Cardiac muscle cell (in vitro differentiated cells and primary cell): ENCODE results near the gene CSNK1A1. TPM values are rescaled to one million over a fixed set of nuclear protein-coding genes. Genes with fewer than 3 reads are reported as not detected.
"Not testable (repeated sequence)": the region's sequence is repeated elsewhere in the genome, so short reads cannot be mapped to it uniquely, and the experiment has no call there.

Source experiments
- DNase-seq, 2 donors: peaks; one replicate each; pipeline versions ENCODE4 v3.0.0 to v3.0.0-alpha.2; 2010 to 2017; ENCODE audit warnings: low read depth in 1 of 2, low spot score in 1 of 2
- H3K27ac ChIP-seq: fragments of 200-600 bp; sonication (generic); 2 replicates; pipeline ENCODE4 v1.5.1; 2016
- H3K27me3 ChIP-seq: fragments of 200-600 bp; sonication (generic); 2 replicates; pipeline ENCODE4 v1.6.0; 2016; ENCODE audit warnings: control low read depth
- H3K36me3 ChIP-seq: fragments of 200-600 bp; sonication (generic); 2 replicates; pipeline ENCODE4 v1.5.1; 2016; ENCODE audit warnings: control low read depth
- H3K4me1 ChIP-seq: fragments of 200-600 bp; sonication (generic); 2 replicates; pipeline ENCODE4 v1.8.1; 2017; ENCODE audit warnings: low read depth, mild to moderate bottlenecking, mixed run types
- H3K4me3 ChIP-seq: fragments of 200-600 bp; sonication (generic); 2 replicates; pipeline ENCODE4 v1.5.1; 2016; ENCODE audit warnings: mild to moderate bottlenecking
- H3K9me3 ChIP-seq: fragments of 200-600 bp; sonication (generic); 2 replicates; pipeline ENCODE4 v1.5.1; 2017; ENCODE audit warnings: low read depth, mild to moderate bottlenecking, control low read depth
- CTCF ChIP-seq: IDR thresholded peaks from 2 replicates; pipeline ENCODE4 v1.5.1; 2012; ENCODE audit warnings: low read depth, mild to moderate bottlenecking, low read length
- polyA plus RNA-seq: library from polyadenylated mRNA; unstranded; fragments of >200 nt; fragmentation: Nextera tagmentation; extraction: Ambion mirVana; gene quantifications from 2 replicates; pipeline ENCODE4 v1.2.1, GENCODE V29; 2016
- total RNA-seq: library from RNA; depleted of rRNA; stranded (reverse); fragments of >200 nt; gene quantifications from 2 replicates; pipeline ENCODE4 v1.2.3, GENCODE V29; 2016

The CSNK1A1 gene
- total and polyA plus RNA-seq, 2 experiments from 2014 or later = 161 to 286 TPM

- H3K4me1 ChIP-seq = peaks cover 14% of the 10 kb centered on the region
- DNase-seq = peak in 1 of 2 donors; percentile 96
- peak overlapping the region; percentile 87 for H3K27ac ChIP-seq
- H3K27me3 ChIP-seq = no peaks in the 10 kb centered on the region
- no peak overlapping the region for H3K4me3 ChIP-seq
- no peaks in the 10 kb centered on the region for H3K9me3 ChIP-seq
- H3K36me3 ChIP-seq = no peaks in the 10 kb centered on the region
- TF ChIP-seq CTCF = peak; percentile 7
These were observed 105.4 kb downstream of the CSNK1A1 start for GRCh38 chr5:149445739-149446369.

GRCh38 chr5:149445343-149445738, 105.9 kb downstream of the CSNK1A1 start:
- DNase-seq = peak in 1 of 2 donors; percentile 46
- H3K27ac ChIP-seq = peak overlapping the region; percentile 87
- no peak for TF ChIP-seq CTCF
- no peak overlapping the region for H3K4me3 ChIP-seq
- H3K27me3 ChIP-seq = no peaks in the 10 kb centered on the region
- H3K36me3 ChIP-seq = no peaks in the 10 kb centered on the region
- H3K9me3 ChIP-seq = no peaks in the 10 kb centered on the region
- peaks cover 14% of the 10 kb centered on the region for H3K4me1 ChIP-seq

- not testable (repeated sequence) for H3K36me3 ChIP-seq, DNase-seq, H3K9me3 ChIP-seq, H3K4me3 ChIP-seq, H3K27ac ChIP-seq, H3K27me3 ChIP-seq
- H3K4me1 ChIP-seq = peaks cover 12% of the 10 kb centered on the region
These were observed 106.8 kb downstream of the CSNK1A1 start for GRCh38 chr5:149444430-149444829.

- H3K9me3 ChIP-seq = no peaks in the 10 kb centered on the region
- H3K36me3 ChIP-seq = no peaks in the 10 kb centered on the region
- H3K27me3 ChIP-seq = no peaks in the 10 kb centered on the region
- DNase-seq = no peak
- no peak overlapping the region for H3K4me3 ChIP-seq
- H3K4me1 ChIP-seq = peaks cover 4% of the 10 kb centered on the region
- TF ChIP-seq CTCF = no peak
- peak overlapping the region; percentile 93 for H3K27ac ChIP-seq
These were observed 108.0 kb downstream of the CSNK1A1 start for GRCh38 chr5:149443210-149443609.

- Histone ChIP-seq H3K27ac (peak overlapping the region; percentile 93), H3K4me3 (no peak overlapping the region), H3K9me3 (no peaks in the 10 kb centered on the region), H3K36me3 (no peaks in the 10 kb centered on the region), H3K27me3 (no peaks in the 10 kb centered on the region), H3K4me1 (peaks cover 4% of the 10 kb centered on the region)
- DNase-seq = peak; percentile 85 to 90
- peak; percentile 90 for TF ChIP-seq CTCF
These were observed 108.6 kb downstream of the CSNK1A1 start for GRCh38 chr5:149442563-149443182.

Other genes with a start within 250 kb of the CSNK1A1 start
- gene GRPEL2, start 205.9 kb downstream of the CSNK1A1 start, total RNA-seq = 4.9 and 5.1 TPM in 2 replicates
- 4.2 and 6.6 TPM in 2 replicates for gene GRPEL2, start 205.9 kb downstream of the CSNK1A1 start, polyA plus RNA-seq
- 14.4 and 16.1 TPM in 2 replicates for gene PCYOX1L, start 193.4 kb downstream of the CSNK1A1 start, total RNA-seq
- gene PCYOX1L, start 193.4 kb downstream of the CSNK1A1 start, polyA plus RNA-seq = 15.3 and 17.6 TPM in 2 replicates
- gene IL17B, start 172.1 kb downstream of the CSNK1A1 start, total RNA-seq = 6.4 and 9.0 TPM in 2 replicates
- gene IL17B, start 172.1 kb downstream of the CSNK1A1 start, polyA plus RNA-seq = 3.9 and 5.8 TPM in 2 replicates
- gene ARHGEF37, start 30.1 kb upstream of the CSNK1A1 start, total RNA-seq = 4.2 and 7.6 TPM in 2 replicates
- 4.7 and 6.3 TPM in 2 replicates for gene ARHGEF37, start 30.1 kb upstream of the CSNK1A1 start, polyA plus RNA-seq
- 4.2 and 5.4 TPM in 2 replicates for gene PPARGC1B, start 178.9 kb upstream of the CSNK1A1 start, total RNA-seq
- gene PPARGC1B, start 178.9 kb upstream of the CSNK1A1 start, polyA plus RNA-seq = 4.1 and 7.9 TPM in 2 replicates